PFSK-1 (cell line): ENCODE data around the gene ZNF513.

ENCODE experiments used
- POLR2AphosphoS5 ChIP-seq: IDR thresholded peaks from 2 replicates; pipeline ENCODE4 v1.6.1; 2012; ENCODE audit warnings: low read depth, mild to moderate bottlenecking, control low read depth, low read length, moderate library complexity
- REST ChIP-seq, 2 experiments: IDR thresholded peaks; 2 replicates each; pipeline versions ENCODE4 v1.6.1 to v1.8.0; 2011 to 2012; ENCODE audit warnings: low read depth in 2 of 2, low read length in 2 of 2, control low read depth in 1 of 2, inconsistent platforms in 1 of 2, mild to moderate bottlenecking in 1 of 2, moderate library complexity in 1 of 2; ENCODE audit not compliant: insufficient read depth in 1 of 2
- SIN3A ChIP-seq: IDR thresholded peaks from 2 replicates; pipeline ENCODE4 v1.6.1; 2012; ENCODE audit warnings: mild to moderate bottlenecking, low read length, moderate library complexity, borderline replicate concordance; ENCODE audit not compliant: insufficient read depth
- TAF1 ChIP-seq: IDR thresholded peaks from 2 replicates; pipeline ENCODE4 v1.6.1; 2012; ENCODE audit warnings: low read length, control low read depth, borderline replicate concordance; ENCODE audit not compliant: insufficient read depth

- no peak for TF ChIP-seq SIN3A
- TF ChIP-seq TAF1 = no peak
- TF ChIP-seq REST (IDR thresholded peaks at IDR 0.05; ENCODE audit: insufficient read depth in 1 of 2, low read depth in 2 of 2, low read length in 2 of 2) = no peak
- no peak for TF ChIP-seq POLR2AphosphoS5
Measured at GRCh38 chr2:27336173-27336572, 44.4 kb downstream of the ZNF513 start.
